PFSK-1 (cell line): ENCODE data around the gene HDAC6.

Experiments used
- FOXP2 ChIP-seq: optimal IDR thresholded peaks from 2 replicates; pipeline ENCODE3; 2011; ENCODE audit warnings: borderline replicate concordance, control low read depth, inconsistent platforms; ENCODE audit not compliant: insufficient read depth; ENCODE audit errors: extremely low read length, extremely low read depth
- POLR2AphosphoS5 ChIP-seq: IDR thresholded peaks from 2 replicates; pipeline ENCODE4 v1.6.1; 2012; ENCODE audit warnings: low read depth, mild to moderate bottlenecking, control low read depth, low read length, moderate library complexity
- REST ChIP-seq, 2 experiments: IDR thresholded peaks; 2 replicates each; pipeline versions ENCODE4 v1.6.1 to v1.8.0; 2011 to 2012; ENCODE audit warnings: low read depth in 2 of 2, low read length in 2 of 2, control low read depth in 1 of 2, inconsistent platforms in 1 of 2, mild to moderate bottlenecking in 1 of 2, moderate library complexity in 1 of 2; ENCODE audit not compliant: insufficient read depth in 1 of 2
- SIN3A ChIP-seq: IDR thresholded peaks from 2 replicates; pipeline ENCODE4 v1.6.1; 2012; ENCODE audit warnings: mild to moderate bottlenecking, low read length, moderate library complexity, borderline replicate concordance; ENCODE audit not compliant: insufficient read depth
- TAF1 ChIP-seq: IDR thresholded peaks from 2 replicates; pipeline ENCODE4 v1.6.1; 2012; ENCODE audit warnings: low read length, control low read depth, borderline replicate concordance; ENCODE audit not compliant: insufficient read depth

HDAC6 gene

GRCh38 chrX:48806081-48806480 is 4.2 kb downstream of the HDAC6 start:
- no peak for TF ChIP-seq POLR2AphosphoS5
- TF ChIP-seq FOXP2 = no peak
- TF ChIP-seq TAF1 = no peak
- no peak for TF ChIP-seq SIN3A
- TF ChIP-seq REST (IDR thresholded peaks at IDR 0.05; ENCODE audit: insufficient read depth in 1 of 2, low read depth in 2 of 2, low read length in 2 of 2) = no peak

- TF ChIP-seq POLR2AphosphoS5 = no peak
- no peak for TF ChIP-seq REST (IDR thresholded peaks at IDR 0.05; ENCODE audit: insufficient read depth in 1 of 2, low read depth in 2 of 2, low read length in 2 of 2)
- no peak for TF ChIP-seq SIN3A
- TF ChIP-seq TAF1 = no peak
- TF ChIP-seq FOXP2 = no peak
Observed at GRCh38 chrX:48813644-48814043, 11.8 kb downstream of the HDAC6 start.

GRCh38 chrX:48814722-48815121 is 12.9 kb downstream of the HDAC6 start:
- no peak for TF ChIP-seq TAF1
- no peak for TF ChIP-seq SIN3A
- TF ChIP-seq POLR2AphosphoS5 = no peak
- no peak for TF ChIP-seq REST (IDR thresholded peaks at IDR 0.05; ENCODE audit: insufficient read depth in 1 of 2, low read depth in 2 of 2, low read length in 2 of 2)
- TF ChIP-seq FOXP2 = no peak

- TF ChIP-seq FOXP2 = no peak
- TF ChIP-seq POLR2AphosphoS5 = no peak
Observed at GRCh38 chrX:48815266-48815665, 13.4 kb downstream of the HDAC6 start.

GRCh38 chrX:48816014-48816810 is 14.3 kb downstream of the HDAC6 start:
- no peak for TF ChIP-seq FOXP2
- TF ChIP-seq TAF1 = no peak
- no peak for TF ChIP-seq REST (IDR thresholded peaks at IDR 0.05; ENCODE audit: insufficient read depth in 1 of 2, low read depth in 2 of 2, low read length in 2 of 2)
- TF ChIP-seq POLR2AphosphoS5 = no peak
- no peak for TF ChIP-seq SIN3A
